GM23338 (cell line): Measurements from ENCODE around the gene IL1F10.

ENCODE experiments used
- CREB1 ChIP-seq: fragments of 250-450 bp; sonication (Bioruptor Pico); IDR thresholded peaks from 2 replicates; pipeline ENCODE4 v1.5.0; 2020; ENCODE audit warnings: low read depth, mild to moderate bottlenecking, moderate library complexity
- EZH2 ChIP-seq: fragments of 200-600 bp; sonication (generic); IDR thresholded peaks from one replicate; pipeline ENCODE4 v1.8.0; 2017; ENCODE audit warnings: antibody characterized with exemption, mild to moderate bottlenecking, low read depth; ENCODE audit not compliant: unreplicated experiment
- EZH2phosphoT487 ChIP-seq: fragments of 200-600 bp; sonication (generic); IDR thresholded peaks from one replicate; pipeline ENCODE4 v1.8.1; 2018; ENCODE audit warnings: antibody characterized with exemption; ENCODE audit not compliant: unreplicated experiment
- NANOG ChIP-seq: IDR thresholded peaks from 2 replicates; pipeline ENCODE4 v1.6.1; 2016; ENCODE audit warnings: antibody characterized with exemption, borderline replicate concordance
- POLR2AphosphoS5 ChIP-seq: IDR thresholded peaks from 2 replicates; pipeline ENCODE4 v1.6.1; 2016; ENCODE audit warnings: antibody characterized with exemption, low read depth
- STAT1 ChIP-seq: IDR thresholded peaks from one replicate; pipeline ENCODE4 v1.6.1; 2016; ENCODE audit warnings: antibody characterized with exemption; ENCODE audit not compliant: unreplicated experiment
- ZNF114 ChIP-seq: fragments of 250-450 bp; sonication (Bioruptor Pico); IDR thresholded peaks from 2 replicates; pipeline ENCODE4 v1.5.0; 2020; ENCODE audit warnings: mild to moderate bottlenecking, moderate library complexity
- ZNF331 ChIP-seq: fragments of 250-450 bp; sonication (Bioruptor Pico); IDR thresholded peaks from 2 replicates; pipeline ENCODE4 v1.5.0; 2020; ENCODE audit warnings: low read depth, mild to moderate bottlenecking, moderate library complexity
- TF ChIP-seq, protein P1 (sequence below), 2 experiments: fragments of 200-600 bp in 1 of 2; sonication (generic) in 1 of 2; conservative IDR thresholded peaks; 2 replicates each; pipeline versions ENCODE4 v1.5.1 to v1.6.1; 2016 to 2017; ENCODE audit warnings: antibody characterized with exemption in 2 of 2, low read depth in 2 of 2, mild to moderate bottlenecking in 2 of 2, moderate library complexity in 1 of 2

- TF ChIP-seq, protein P1, sequence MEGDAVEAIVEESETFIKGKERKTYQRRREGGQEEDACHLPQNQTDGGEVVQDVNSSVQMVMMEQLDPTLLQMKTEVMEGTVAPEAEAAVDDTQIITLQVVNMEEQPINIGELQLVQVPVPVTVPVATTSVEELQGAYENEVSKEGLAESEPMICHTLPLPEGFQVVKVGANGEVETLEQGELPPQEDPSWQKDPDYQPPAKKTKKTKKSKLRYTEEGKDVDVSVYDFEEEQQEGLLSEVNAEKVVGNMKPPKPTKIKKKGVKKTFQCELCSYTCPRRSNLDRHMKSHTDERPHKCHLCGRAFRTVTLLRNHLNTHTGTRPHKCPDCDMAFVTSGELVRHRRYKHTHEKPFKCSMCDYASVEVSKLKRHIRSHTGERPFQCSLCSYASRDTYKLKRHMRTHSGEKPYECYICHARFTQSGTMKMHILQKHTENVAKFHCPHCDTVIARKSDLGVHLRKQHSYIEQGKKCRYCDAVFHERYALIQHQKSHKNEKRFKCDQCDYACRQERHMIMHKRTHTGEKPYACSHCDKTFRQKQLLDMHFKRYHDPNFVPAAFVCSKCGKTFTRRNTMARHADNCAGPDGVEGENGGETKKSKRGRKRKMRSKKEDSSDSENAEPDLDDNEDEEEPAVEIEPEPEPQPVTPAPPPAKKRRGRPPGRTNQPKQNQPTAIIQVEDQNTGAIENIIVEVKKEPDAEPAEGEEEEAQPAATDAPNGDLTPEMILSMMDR (conservative IDR thresholded peaks at IDR 0.05; ENCODE audit: low read depth in 2 of 2): no peak
- TF ChIP-seq POLR2AphosphoS5 (no peak), EZH2 (no peak), NANOG (no peak), EZH2phosphoT487 (no peak), STAT1 (no peak), ZNF331 (CRISPR knock-in tag) (no peak), CREB1 (CRISPR knock-in tag) (no peak), ZNF114 (CRISPR knock-in tag) (no peak)
Observed at GRCh38 chr2:113123726-113124125, 56.0 kb downstream of the IL1F10 start.
